Vagina (tissue), 2 donors: ENCODE data around the gene CBX6. TPM values are rescaled to one million over a fixed set of nuclear protein-coding genes. Genes with fewer than 3 reads are reported as not detected.

ENCODE experiments used
- DNase-seq, 2 donors: peaks; one replicate each; pipeline ENCODE4 v3.0.0-alpha.2; 2017; ENCODE audit errors: extremely low spot score in 2 of 2
- H3K27ac ChIP-seq: fragments of 200-600 bp; sonication (generic); one replicate; pipeline ENCODE4 v1.5.1; 2019
- H3K27me3 ChIP-seq: fragments of 200-600 bp; sonication (generic); one replicate; pipeline ENCODE4 v1.5.1; 2019
- H3K36me3 ChIP-seq, 2 donors: fragments of 200-600 bp; sonication (generic); one replicate each; pipeline ENCODE4 v1.5.1; 2017 to 2019
- H3K4me1 ChIP-seq: fragments of 200-600 bp; sonication (generic); one replicate; pipeline ENCODE4 v1.5.1; 2019
- H3K4me3 ChIP-seq, 2 donors: fragments of 200-600 bp; sonication (generic); 1 replicate in 1 of 2; 2 replicates in 1 of 2; pipeline ENCODE4 v1.5.1; 2016 to 2019
- H3K9me3 ChIP-seq: fragments of 200-600 bp; sonication (generic); one replicate; pipeline ENCODE4 v1.5.1; 2019
- POLR2A ChIP-seq, 2 donors: fragments of 450-650 bp; IDR thresholded peaks; one replicate each; pipeline ENCODE4 v1.6.1; 2017; ENCODE audit warnings: antibody characterized with exemption in 2 of 2, mild to moderate bottlenecking in 2 of 2, moderate library complexity in 2 of 2
- POLR2AphosphoS5 ChIP-seq, 2 donors: sonication (generic); formaldehyde crosslinking; IDR thresholded peaks; one replicate each; pipeline ENCODE4 v1.9.0; 2017; ENCODE audit warnings: antibody characterized with exemption in 2 of 2, mild to moderate bottlenecking in 2 of 2, low read depth in 1 of 2; ENCODE audit not compliant: insufficient read depth in 1 of 2
- intact Hi-C: fragments of 100-400 bp; cut with DNase I; formaldehyde crosslinking; loops from one replicate; pipeline ENCODE4 v1.15.1; 2023
- total RNA-seq: library from RNA; depleted of rRNA; stranded (reverse); fragments of >200 nt; gene quantifications from one replicate; pipeline ENCODE4 v1.2.3, GENCODE V29; 2016
- TF ChIP-seq, protein P1 (sequence below), 3 experiments: fragments of 450-650 bp in 2 of 3; fragments of 200-600 bp in 1 of 3; sonication (generic) in 1 of 3; IDR thresholded peaks; one replicate each; pipeline ENCODE4 v1.5.1; 2017 to 2019; ENCODE audit warnings: antibody characterized with exemption in 3 of 3, mild to moderate bottlenecking in 2 of 3, moderate library complexity in 2 of 3

The CBX6 gene
- total RNA-seq, 1 donor from 2014 or later = 31.7 TPM

- no peak overlapping the region for H3K4me3 ChIP-seq
- TF ChIP-seq POLR2A (IDR thresholded peaks at IDR 0.05) (no peak), POLR2AphosphoS5 (IDR thresholded peaks at IDR 0.05; ENCODE audit: insufficient read depth in 1 of 2, low read depth in 1 of 2) (no peak)
- TF ChIP-seq, protein P1, sequence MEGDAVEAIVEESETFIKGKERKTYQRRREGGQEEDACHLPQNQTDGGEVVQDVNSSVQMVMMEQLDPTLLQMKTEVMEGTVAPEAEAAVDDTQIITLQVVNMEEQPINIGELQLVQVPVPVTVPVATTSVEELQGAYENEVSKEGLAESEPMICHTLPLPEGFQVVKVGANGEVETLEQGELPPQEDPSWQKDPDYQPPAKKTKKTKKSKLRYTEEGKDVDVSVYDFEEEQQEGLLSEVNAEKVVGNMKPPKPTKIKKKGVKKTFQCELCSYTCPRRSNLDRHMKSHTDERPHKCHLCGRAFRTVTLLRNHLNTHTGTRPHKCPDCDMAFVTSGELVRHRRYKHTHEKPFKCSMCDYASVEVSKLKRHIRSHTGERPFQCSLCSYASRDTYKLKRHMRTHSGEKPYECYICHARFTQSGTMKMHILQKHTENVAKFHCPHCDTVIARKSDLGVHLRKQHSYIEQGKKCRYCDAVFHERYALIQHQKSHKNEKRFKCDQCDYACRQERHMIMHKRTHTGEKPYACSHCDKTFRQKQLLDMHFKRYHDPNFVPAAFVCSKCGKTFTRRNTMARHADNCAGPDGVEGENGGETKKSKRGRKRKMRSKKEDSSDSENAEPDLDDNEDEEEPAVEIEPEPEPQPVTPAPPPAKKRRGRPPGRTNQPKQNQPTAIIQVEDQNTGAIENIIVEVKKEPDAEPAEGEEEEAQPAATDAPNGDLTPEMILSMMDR (IDR thresholded peaks at IDR 0.05) = no peak
- intact Hi-C loops = no loop called here
- H3K27ac ChIP-seq = no peak overlapping the region
- H3K9me3 ChIP-seq = no peaks in the 10 kb centered on the region
- H3K36me3 ChIP-seq = no peaks in the 10 kb centered on the region
- no peaks in the 10 kb centered on the region for H3K27me3 ChIP-seq
- no peak for DNase-seq
- H3K4me1 ChIP-seq = peaks cover 26% of the 10 kb centered on the region
Measured at GRCh38 chr22:38840129-38840528, 31.9 kb downstream of the CBX6 start.

- Histone ChIP-seq H3K4me3 (no peak overlapping the region), H3K36me3 (no peaks in the 10 kb centered on the region), H3K4me1 (peaks cover 26% of the 10 kb centered on the region), H3K27ac (no peak overlapping the region), H3K27me3 (no peaks in the 10 kb centered on the region), H3K9me3 (no peaks in the 10 kb centered on the region)
- intact Hi-C loops = no loop called here
- DNase-seq = no peak
- TF ChIP-seq, protein P1 (IDR thresholded peaks at IDR 0.05) = no peak
- TF ChIP-seq POLR2AphosphoS5 (IDR thresholded peaks at IDR 0.05; ENCODE audit: insufficient read depth in 1 of 2, low read depth in 1 of 2) (no peak), POLR2A (IDR thresholded peaks at IDR 0.05) (no peak)
Measured at GRCh38 chr22:38839686-38840085, 32.3 kb downstream of the CBX6 start.

- intact Hi-C loops = no loop called here
- TF ChIP-seq POLR2A (IDR thresholded peaks at IDR 0.05) = no peak
Measured at GRCh38 chr22:38837414-38837928, 34.5 kb downstream of the CBX6 start.

GRCh38 chr22:38835888-38836301, 36.1 kb downstream of the CBX6 start:
- Histone ChIP-seq H3K4me3 (no peak overlapping the region), H3K27ac (no peak overlapping the region), H3K36me3 (no peaks in the 10 kb centered on the region), H3K9me3 (no peaks in the 10 kb centered on the region), H3K4me1 (no peaks in the 10 kb centered on the region), H3K27me3 (no peaks in the 10 kb centered on the region)
- DNase-seq = no peak
- intact Hi-C loops = no loop called here
- TF ChIP-seq POLR2AphosphoS5 (IDR thresholded peaks at IDR 0.05; ENCODE audit: insufficient read depth in 1 of 2, low read depth in 1 of 2) = no peak
- TF ChIP-seq POLR2A (IDR thresholded peaks at IDR 0.05) = no peak
- TF ChIP-seq, protein P1 (IDR thresholded peaks at IDR 0.05) = no peak

More at GRCh38 chr22:38837414-38837928, 34.5 kb downstream of the CBX6 start:
- no peaks in the 10 kb centered on the region for H3K36me3 ChIP-seq
- H3K4me3 ChIP-seq = no peak overlapping the region
- DNase-seq = no peak
- H3K27me3 ChIP-seq = no peaks in the 10 kb centered on the region
- peaks cover 13% of the 10 kb centered on the region for H3K4me1 ChIP-seq
- H3K9me3 ChIP-seq = no peaks in the 10 kb centered on the region
- no peak overlapping the region for H3K27ac ChIP-seq

DNA sequence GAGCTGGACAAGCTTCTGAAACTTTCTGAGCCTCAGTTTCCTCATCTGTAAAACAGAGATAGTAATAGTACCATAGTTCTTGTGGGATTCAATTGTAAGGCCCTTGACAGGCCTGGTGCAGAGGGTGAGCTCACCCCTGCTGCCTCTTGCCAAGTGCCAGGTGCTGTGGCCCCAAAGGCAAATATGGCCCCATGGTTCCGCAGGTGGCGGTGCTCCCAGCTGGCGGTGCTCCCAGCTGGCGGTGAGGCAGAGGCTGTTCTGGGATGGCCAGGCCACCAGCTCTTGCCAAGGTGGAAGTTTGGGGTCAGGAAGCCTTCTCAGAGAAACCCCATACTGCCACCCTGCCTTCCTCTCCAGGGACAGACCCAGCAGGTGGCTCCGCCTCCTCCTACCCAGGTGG, 37.0 kb downstream of the CBX6 start:
- TF ChIP-seq POLR2A (IDR thresholded peaks at IDR 0.05) (no peak), POLR2AphosphoS5 (IDR thresholded peaks at IDR 0.05; ENCODE audit: insufficient read depth in 1 of 2, low read depth in 1 of 2) (no peak)
- TF ChIP-seq, protein P1 (IDR thresholded peaks at IDR 0.05) = no peak
- Histone ChIP-seq H3K36me3 (no peaks in the 10 kb centered on the region), H3K27me3 (no peaks in the 10 kb centered on the region), H3K4me1 (no peaks in the 10 kb centered on the region), H3K9me3 (no peaks in the 10 kb centered on the region), H3K27ac (no peak overlapping the region), H3K4me3 (no peak overlapping the region)
- intact Hi-C loops = no loop called here
- no peak for DNase-seq
